HG03095 (cell line): ENCODE measurements around the gene NHLH1.
A peak's percentile ranks its signal among the peaks of the same experiment; 100 is the strongest.

Experiments used
- ATAC-seq: cut with Tn5 transposase; IDR thresholded peaks from one replicate; pipeline ENCODE4 v1.9.1; 2021; ENCODE audit warnings: moderate library complexity; ENCODE audit not compliant: unreplicated experiment

The NHLH1 gene

GRCh38 chr1:160366731-160367515, at the start of gene NHLH1:
NHLH1 (plus strand) TSS chr1:160367071; CDS start chr1:160370732, 3,661 bp downstream.
- no peak for ATAC-seq

- no peak for ATAC-seq
Measured at GRCh38 chr1:160322831-160323230, 44.0 kb upstream of the NHLH1 start.

- no peak for ATAC-seq
Measured at GRCh38 chr1:160325252-160325651, 41.6 kb upstream of the NHLH1 start.

- ATAC-seq: no peak
Measured at GRCh38 chr1:160326418-160326817, 40.5 kb upstream of the NHLH1 start.

GRCh38 chr1:160328184-160328583, 38.7 kb upstream of the NHLH1 start:
- no peak for ATAC-seq

GRCh38 chr1:160330119-160330518, 36.8 kb upstream of the NHLH1 start:
- no peak for ATAC-seq

GRCh38 chr1:160332516-160332915, 34.4 kb upstream of the NHLH1 start:
- no peak for ATAC-seq

- ATAC-seq: no peak
Measured at GRCh38 chr1:160338580-160338979, 28.3 kb upstream of the NHLH1 start.

- ATAC-seq: no peak
Measured at GRCh38 chr1:160340146-160340545, 26.7 kb upstream of the NHLH1 start.

GRCh38 chr1:160340866-160341265, 26.0 kb upstream of the NHLH1 start:
- no peak for ATAC-seq

GRCh38 chr1:160342526-160342925, 24.3 kb upstream of the NHLH1 start:
- ATAC-seq: no peak

GRCh38 chr1:160342953-160343869, 23.7 kb upstream of the NHLH1 start, which contains the start of the genes COPA and NCSTN:
COPA (minus strand) TSS chr1:160343250; CDS start chr1:160343170, 80 bp downstream.
NCSTN (plus strand) TSS chr1:160343383; CDS start chr1:160343397, 14 bp downstream.
- peak; percentile 77 for ATAC-seq

GRCh38 chr1:160344241-160344640, 22.6 kb upstream of the NHLH1 start:
- ATAC-seq: no peak

GRCh38 chr1:160344936-160345335, 21.9 kb upstream of the NHLH1 start:
- no peak for ATAC-seq

GRCh38 chr1:160346463-160346862, 20.4 kb upstream of the NHLH1 start:
- ATAC-seq: no peak

- ATAC-seq: peak; percentile 47
Measured at GRCh38 chr1:160346958-160347357, 19.9 kb upstream of the NHLH1 start.

- no peak for ATAC-seq
Measured at GRCh38 chr1:160351629-160352028, 15.2 kb upstream of the NHLH1 start.

GRCh38 chr1:160352555-160352954, 14.3 kb upstream of the NHLH1 start:
- ATAC-seq: no peak

GRCh38 chr1:160353223-160353622, 13.6 kb upstream of the NHLH1 start:
- ATAC-seq: no peak

GRCh38 chr1:160354388-160354985, 12.4 kb upstream of the NHLH1 start:
- ATAC-seq: no peak

- no peak for ATAC-seq
Measured at GRCh38 chr1:160357286-160358002, 9.4 kb upstream of the NHLH1 start.
